Glutamatergic neuron (in vitro differentiated cells): ENCODE results near the gene RNF5. TPM values are rescaled to one million over a fixed set of nuclear protein-coding genes. Genes with fewer than 3 reads are reported as not detected.

ENCODE experiments used
- DNase-seq: peaks from one replicate; pipeline ENCODE4 v3.0.0; 2022
- H3K27ac Mint-ChIP-seq: one replicate; pipeline ENCODE4 v1.8.0; 2020; ENCODE audit warnings: mild to moderate bottlenecking, mixed read lengths, inconsistent platforms; ENCODE audit not compliant: unreplicated experiment
- H3K27me3 Mint-ChIP-seq: one replicate; pipeline ENCODE4 v1.8.0; 2020; ENCODE audit warnings: mild to moderate bottlenecking, moderate library complexity, mixed read lengths, inconsistent platforms; ENCODE audit not compliant: unreplicated experiment
- H3K36me3 Mint-ChIP-seq: one replicate; pipeline ENCODE4 v1.8.0; 2020; ENCODE audit warnings: mild to moderate bottlenecking, mixed read lengths, inconsistent platforms; ENCODE audit not compliant: unreplicated experiment
- H3K4me1 Mint-ChIP-seq: one replicate; pipeline ENCODE4 v1.8.0; 2020; ENCODE audit warnings: mild to moderate bottlenecking, low read depth, mixed read lengths, inconsistent platforms; ENCODE audit not compliant: unreplicated experiment
- H3K4me3 Mint-ChIP-seq: one replicate; pipeline ENCODE4 v1.8.0; 2020; ENCODE audit warnings: mild to moderate bottlenecking, mixed read lengths, inconsistent platforms; ENCODE audit not compliant: unreplicated experiment
- H3K9me3 Mint-ChIP-seq: one replicate; pipeline ENCODE4 v1.8.0; 2020; ENCODE audit warnings: mild to moderate bottlenecking, moderate library complexity, mixed read lengths, inconsistent platforms; ENCODE audit not compliant: unreplicated experiment
- total RNA-seq: library from RNA; stranded (reverse); fragmentation: NEBNext Ultra II Directional; extraction: Animal tissue kit (Norgen Biotek cat#: 25700); gene quantifications from one replicate; pipeline ENCODE4 v1.2.1, GENCODE V29; 2021; ENCODE audit not compliant: unreplicated experiment
- TF ChIP-seq, protein P1 (sequence below): fragments of 200-600 bp; sonication (generic); IDR thresholded peaks from one replicate; pipeline ENCODE4 v1.5.0; 2021; ENCODE audit not compliant: partially characterized antibody, unreplicated experiment

RNF5 gene
- total RNA-seq, 1 donor from 2014 or later = 103 TPM

DNA sequence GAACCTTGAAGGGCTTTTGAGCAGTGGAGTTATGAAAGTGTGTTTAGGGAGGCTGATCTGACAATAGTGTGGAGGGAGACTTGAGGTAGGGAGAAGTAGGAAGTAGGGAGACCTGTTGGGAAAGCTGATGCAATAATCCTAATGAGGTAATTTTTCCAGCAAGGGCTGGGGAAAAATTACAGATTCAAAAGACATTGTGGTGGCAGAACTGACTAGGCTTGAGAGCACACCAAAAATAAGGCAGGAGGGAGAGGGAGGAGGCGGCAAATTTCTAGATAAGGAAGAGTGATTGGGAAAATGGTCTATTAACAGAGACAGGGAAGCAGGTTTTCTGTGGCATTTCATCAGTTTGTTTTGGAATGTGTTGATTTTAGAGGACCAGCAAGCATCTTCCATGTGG is 31.9 kb upstream of the RNF5 start:
- peak overlapping the region; percentile 19 for H3K27ac Mint-ChIP-seq
- H3K4me1 Mint-ChIP-seq = peaks cover 14% of the 10 kb centered on the region
- peaks cover 29% of the 10 kb centered on the region for H3K27me3 Mint-ChIP-seq
- H3K9me3 Mint-ChIP-seq = peaks cover 9% of the 10 kb centered on the region
- TF ChIP-seq, protein P1, sequence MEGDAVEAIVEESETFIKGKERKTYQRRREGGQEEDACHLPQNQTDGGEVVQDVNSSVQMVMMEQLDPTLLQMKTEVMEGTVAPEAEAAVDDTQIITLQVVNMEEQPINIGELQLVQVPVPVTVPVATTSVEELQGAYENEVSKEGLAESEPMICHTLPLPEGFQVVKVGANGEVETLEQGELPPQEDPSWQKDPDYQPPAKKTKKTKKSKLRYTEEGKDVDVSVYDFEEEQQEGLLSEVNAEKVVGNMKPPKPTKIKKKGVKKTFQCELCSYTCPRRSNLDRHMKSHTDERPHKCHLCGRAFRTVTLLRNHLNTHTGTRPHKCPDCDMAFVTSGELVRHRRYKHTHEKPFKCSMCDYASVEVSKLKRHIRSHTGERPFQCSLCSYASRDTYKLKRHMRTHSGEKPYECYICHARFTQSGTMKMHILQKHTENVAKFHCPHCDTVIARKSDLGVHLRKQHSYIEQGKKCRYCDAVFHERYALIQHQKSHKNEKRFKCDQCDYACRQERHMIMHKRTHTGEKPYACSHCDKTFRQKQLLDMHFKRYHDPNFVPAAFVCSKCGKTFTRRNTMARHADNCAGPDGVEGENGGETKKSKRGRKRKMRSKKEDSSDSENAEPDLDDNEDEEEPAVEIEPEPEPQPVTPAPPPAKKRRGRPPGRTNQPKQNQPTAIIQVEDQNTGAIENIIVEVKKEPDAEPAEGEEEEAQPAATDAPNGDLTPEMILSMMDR = no peak
- peak overlapping the region; percentile 17 for H3K4me3 Mint-ChIP-seq
- DNase-seq = no peak
- H3K36me3 Mint-ChIP-seq = no peaks in the 10 kb centered on the region

DNA sequence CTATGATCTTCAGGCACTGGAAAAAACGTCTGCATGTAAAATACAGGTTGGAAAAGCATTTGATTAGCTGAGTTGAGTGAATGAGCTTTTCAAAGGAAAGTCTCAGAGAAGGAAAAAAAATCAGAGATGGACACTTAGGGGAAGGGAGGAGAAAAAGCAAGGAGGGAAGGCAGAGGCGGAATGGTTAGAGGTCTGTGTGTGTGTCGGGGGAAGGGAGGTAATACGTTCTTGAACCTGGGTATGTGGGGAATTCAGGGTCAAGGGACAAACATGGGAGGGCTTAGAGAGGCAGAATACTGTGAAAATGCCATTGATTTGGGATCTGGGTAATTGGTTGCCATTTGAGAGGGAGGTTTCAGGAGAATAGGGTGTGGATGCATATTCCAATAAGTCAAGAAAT is 31.5 kb upstream of the RNF5 start:
- Mint-ChIP-seq H3K27me3 (peaks cover 27% of the 10 kb centered on the region), H3K9me3 (peaks cover 11% of the 10 kb centered on the region), H3K4me1 (peaks cover 14% of the 10 kb centered on the region), H3K4me3 (no peak overlapping the region), H3K27ac (no peak overlapping the region), H3K36me3 (no peaks in the 10 kb centered on the region)
- no peak for DNase-seq
- TF ChIP-seq, protein P1 = no peak

DNA sequence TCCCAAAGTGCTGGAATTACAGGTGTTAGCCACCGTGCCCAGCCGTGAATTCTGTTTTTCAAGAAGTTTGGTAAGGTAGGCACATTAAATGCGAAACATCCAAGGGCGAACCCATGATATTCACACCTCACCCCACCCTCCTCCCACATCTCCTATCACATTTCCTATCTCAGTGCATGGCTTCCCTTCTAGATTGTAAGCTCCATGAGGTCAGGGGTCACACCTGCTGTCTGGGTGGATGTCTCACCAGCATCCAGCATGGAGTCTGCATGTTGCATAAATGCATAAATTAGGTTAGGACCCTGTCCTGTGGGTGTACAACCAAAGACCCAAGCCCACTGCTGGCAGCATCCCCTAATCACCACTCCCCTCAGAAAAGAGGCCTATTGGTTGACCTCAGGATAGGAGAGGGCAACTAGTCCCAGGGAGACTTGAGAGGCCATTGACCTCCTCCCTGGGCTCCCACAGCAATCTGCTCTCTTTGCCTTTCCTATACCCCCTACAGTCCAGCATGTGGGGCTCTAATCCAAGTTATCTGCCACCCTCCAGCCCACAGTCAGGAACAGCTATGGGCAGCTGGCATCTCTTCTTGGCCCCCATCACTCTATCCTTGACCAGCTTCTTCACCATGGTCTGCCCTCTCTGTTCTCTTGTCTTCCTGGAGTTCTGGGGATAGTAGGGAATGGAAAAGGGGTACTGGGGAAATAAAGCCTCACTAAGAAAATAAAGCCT is 30.6 kb upstream of the RNF5 start:
- H3K27me3 Mint-ChIP-seq = peaks cover 24% of the 10 kb centered on the region
- peaks cover 20% of the 10 kb centered on the region for H3K4me1 Mint-ChIP-seq
- H3K4me3 Mint-ChIP-seq = no peak overlapping the region
- H3K36me3 Mint-ChIP-seq = no peaks in the 10 kb centered on the region
- peaks cover 11% of the 10 kb centered on the region for H3K9me3 Mint-ChIP-seq
- TF ChIP-seq, protein P1 = no peak
- no peak for DNase-seq
- no peak overlapping the region for H3K27ac Mint-ChIP-seq

DNA sequence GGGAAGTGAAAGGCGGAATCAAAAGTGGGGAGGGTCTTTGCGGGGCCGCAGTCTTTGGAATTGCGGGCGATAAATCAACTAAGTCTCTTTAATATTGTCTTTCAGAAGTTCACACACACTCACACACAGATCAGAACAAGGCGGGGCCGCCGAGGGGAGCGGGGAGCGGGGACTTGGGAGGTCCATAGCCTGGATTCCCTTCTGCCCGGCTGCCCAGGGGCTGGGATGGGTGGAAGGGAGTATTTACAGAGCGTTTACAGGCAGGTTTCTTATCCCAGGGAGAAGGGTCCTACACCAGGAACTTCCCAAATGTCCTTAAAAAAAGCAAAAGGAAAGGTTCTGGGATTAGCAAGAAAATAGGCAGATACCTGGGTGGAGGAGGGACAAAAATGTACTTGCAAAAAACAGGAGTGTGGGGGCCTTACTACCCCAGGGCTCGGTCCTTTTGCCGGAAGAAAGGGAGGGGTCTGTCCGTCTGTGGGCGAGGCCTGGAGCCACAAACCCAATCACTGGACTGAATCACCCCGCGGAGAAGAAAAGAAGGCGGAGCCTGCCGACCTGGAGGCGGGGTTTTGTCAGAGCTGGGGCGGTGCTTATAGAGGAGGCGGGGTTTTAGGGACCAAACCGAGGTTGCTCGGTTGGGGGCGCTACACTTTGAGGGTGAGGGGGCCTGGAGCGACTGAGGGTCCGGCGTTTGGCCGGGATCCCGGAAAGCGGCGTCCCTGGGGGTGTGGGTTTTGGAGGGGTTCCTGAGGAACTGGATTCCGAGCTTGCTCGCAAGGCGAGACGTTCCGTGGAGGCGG is 29.7 kb upstream of the RNF5 start:
- TF ChIP-seq, protein P1 = no peak
- peaks cover 24% of the 10 kb centered on the region for H3K27me3 Mint-ChIP-seq
- H3K4me3 Mint-ChIP-seq = peak overlapping the region; percentile 54
- H3K4me1 Mint-ChIP-seq = peaks cover 27% of the 10 kb centered on the region
- peaks cover 11% of the 10 kb centered on the region for H3K9me3 Mint-ChIP-seq
- H3K27ac Mint-ChIP-seq = no peak overlapping the region
- H3K36me3 Mint-ChIP-seq = no peaks in the 10 kb centered on the region
- DNase-seq = peak; percentile 51
